Skeletal muscle satellite cell (primary cell): ENCODE results near the gene PIP4K2B. TPM values are rescaled to one million over a fixed set of nuclear protein-coding genes. Genes with fewer than 3 reads are reported as not detected.
A peak's percentile ranks its signal among the peaks of the same experiment; 100 is the strongest.

Experiments
- H3K27me3 ChIP-seq: 2 replicates; pipeline ENCODE4 v1.7.0; 2013; ENCODE audit warnings: low read length; ENCODE audit not compliant: control insufficient read depth, insufficient read depth
- H3K36me3 ChIP-seq: 2 replicates; pipeline ENCODE4 v1.7.0; 2013; ENCODE audit warnings: mild to moderate bottlenecking, control low read depth, low read length; ENCODE audit not compliant: insufficient read depth
- H3K4me1 ChIP-seq: 2 replicates; pipeline ENCODE4 v1.7.0; 2013; ENCODE audit warnings: low read length; ENCODE audit not compliant: control insufficient read depth, insufficient read depth
- H3K4me2 ChIP-seq: 2 replicates; pipeline ENCODE4 v1.7.0; 2013; ENCODE audit warnings: mild to moderate bottlenecking, low read length
- H3K4me3 ChIP-seq: 2 replicates; pipeline ENCODE4 v1.7.0; 2013; ENCODE audit warnings: low read length
- H3K9ac ChIP-seq: 2 replicates; pipeline ENCODE4 v1.7.0; 2013; ENCODE audit warnings: mild to moderate bottlenecking, low read depth, low read length, moderate library complexity
- H3K9me3 ChIP-seq: replicated peaks from 2 replicates; pipeline ENCODE4 v1.7.0; 2013; ENCODE audit warnings: mild to moderate bottlenecking, control low read depth, low read length
- total RNA-seq: library from RNA; depleted of rRNA; stranded (reverse); fragments of >200 nt; gene quantifications from 2 replicates; pipeline ENCODE4 v1.2.3, GENCODE V29; 2012; rRNA removed

The PIP4K2B gene
- 37.3 and 41.1 TPM in 2 replicates for total RNA-seq

DNA sequence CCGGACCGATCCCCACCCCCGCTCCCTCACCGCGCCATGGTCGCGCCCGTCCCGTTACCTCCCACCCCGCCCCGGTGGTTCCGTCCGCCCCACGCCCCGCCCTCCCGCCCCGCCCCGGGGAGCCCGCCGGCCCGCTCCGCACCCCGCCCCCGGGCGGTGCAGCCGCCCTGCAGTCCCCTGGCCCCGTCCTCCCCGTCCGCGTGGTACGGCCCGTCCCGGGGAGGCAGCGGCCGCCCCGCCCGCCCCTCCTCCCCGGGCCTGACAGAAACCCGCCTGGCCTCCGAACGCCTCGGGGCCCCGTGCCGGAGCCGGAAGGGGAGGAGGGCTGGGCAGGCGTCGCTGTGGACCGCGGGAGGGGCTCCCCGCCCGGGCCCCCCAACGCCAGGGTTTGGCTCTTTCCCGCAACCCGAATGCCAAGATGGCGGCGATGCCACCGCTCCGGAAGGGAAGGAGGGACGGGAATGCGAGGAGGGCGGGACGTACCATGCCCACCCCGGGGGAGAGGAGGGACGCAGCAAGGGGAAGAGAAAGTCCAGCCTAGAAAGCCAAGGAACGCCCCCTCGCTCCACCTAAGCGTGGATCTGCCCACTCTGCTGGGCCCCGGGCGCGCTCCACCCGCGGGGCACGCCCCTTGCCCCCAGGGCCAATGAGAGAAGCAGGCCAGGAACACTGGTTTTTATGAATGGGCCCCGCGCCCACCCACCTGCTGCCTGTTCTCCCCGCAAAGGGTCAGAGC lies at the start of gene PIP4K2B:
TSS of gene PIP4K2B (minus strand) at position 56 of the 736 bp plus-strand sequence. CDS start 132 bp downstream, outside the sequence.
- Histone ChIP-seq H3K4me1 (peaks cover 25% of the 10 kb centered on the region), H3K9ac (peak within 1 kb of the TSS; percentile 99), H3K36me3 (peaks cover 36% of the 10 kb centered on the region), H3K9me3 (no peaks in the 10 kb centered on the region), H3K4me2 (peak within 1 kb of the TSS; percentile 98), H3K4me3 (peak within 1 kb of the TSS; percentile 98), H3K27me3 (no peaks in the 10 kb centered on the region)

DNA sequence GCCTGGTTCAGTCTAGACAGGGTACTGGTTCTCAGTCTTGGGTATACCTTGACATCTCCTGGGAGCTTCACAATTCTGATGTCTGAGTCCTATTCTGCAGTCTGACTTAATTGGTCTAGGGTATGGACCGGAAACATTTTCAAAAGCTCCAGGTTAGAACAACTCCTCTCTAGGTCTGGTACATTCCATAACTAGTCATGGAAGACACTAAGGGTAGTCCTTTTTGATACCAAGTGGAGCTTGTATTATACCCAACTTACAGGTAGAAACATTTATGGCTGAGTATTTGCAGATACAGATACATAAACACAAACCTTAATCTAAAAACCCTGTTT lies 49.2 kb upstream of the PIP4K2B start:
- H3K9ac ChIP-seq, result no peak overlapping the region
- H3K4me1 ChIP-seq, result peaks cover 18% of the 10 kb centered on the region
- H3K9me3 ChIP-seq, result no peaks in the 10 kb centered on the region
- no peak overlapping the region for H3K4me3 ChIP-seq
- H3K36me3 ChIP-seq, result peaks cover 63% of the 10 kb centered on the region
- no peak overlapping the region for H3K4me2 ChIP-seq
- no peaks in the 10 kb centered on the region for H3K27me3 ChIP-seq

DNA sequence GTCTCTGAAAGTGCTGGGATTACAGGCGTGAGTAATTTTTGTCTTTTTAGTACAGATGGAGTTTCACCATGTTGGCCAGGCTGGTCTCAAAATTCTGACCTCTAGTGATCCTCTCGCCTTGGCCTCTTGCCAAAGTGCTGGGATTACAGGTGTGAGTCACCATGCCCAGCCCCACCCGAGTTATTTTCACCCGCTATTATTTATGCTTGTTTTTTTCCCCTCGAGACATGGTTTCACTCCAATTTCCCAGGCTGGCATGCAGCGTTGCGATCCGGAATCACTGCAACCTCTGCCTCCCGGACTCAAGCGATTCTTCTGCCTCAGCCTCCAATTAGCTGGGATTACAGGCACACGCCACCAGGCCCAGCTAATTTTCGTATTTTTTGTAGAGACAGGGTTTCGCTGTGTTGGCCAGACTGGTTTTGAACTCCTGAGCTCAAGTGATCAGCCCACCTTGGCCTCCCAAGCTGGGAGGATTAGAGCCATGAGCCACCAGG lies 45.0 kb upstream of the PIP4K2B start:
- no peak overlapping the region for H3K9ac ChIP-seq
- H3K4me1 ChIP-seq, result no peaks in the 10 kb centered on the region
- no peak overlapping the region for H3K4me2 ChIP-seq
- no peak overlapping the region for H3K4me3 ChIP-seq
- H3K27me3 ChIP-seq, result no peaks in the 10 kb centered on the region
- no peaks in the 10 kb centered on the region for H3K9me3 ChIP-seq
- H3K36me3 ChIP-seq, result peaks cover 23% of the 10 kb centered on the region

DNA sequence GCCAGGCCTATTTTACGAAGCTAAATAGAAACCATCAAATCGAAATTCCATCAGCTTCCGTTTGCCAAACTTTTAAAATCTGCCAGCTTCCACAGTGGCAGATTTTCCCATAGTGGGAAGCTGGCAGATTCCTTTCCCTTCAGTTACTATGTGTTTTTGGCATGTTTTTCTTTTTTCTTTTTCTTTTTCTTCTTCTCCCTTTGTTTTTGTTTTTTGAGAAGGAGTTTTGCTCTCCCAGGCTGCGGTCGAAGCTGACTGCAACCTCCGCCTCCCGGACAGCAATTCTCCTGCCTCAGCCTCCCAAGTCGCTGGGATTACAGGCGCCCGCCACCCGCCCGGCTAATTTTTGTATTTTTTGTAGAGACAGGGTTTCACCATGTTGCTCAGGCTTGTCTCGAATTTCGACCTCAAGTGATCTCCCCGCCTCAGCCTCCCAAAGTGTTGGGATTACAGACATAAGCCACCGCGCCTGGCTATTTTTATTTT lies 26.4 kb upstream of the PIP4K2B start:
- Histone ChIP-seq H3K4me1 (peaks cover 18% of the 10 kb centered on the region), H3K9me3 (no peaks in the 10 kb centered on the region), H3K4me3 (peak overlapping the region; percentile 93), H3K9ac (peak overlapping the region; percentile 95), H3K36me3 (peaks cover 4% of the 10 kb centered on the region), H3K4me2 (peak overlapping the region; percentile 92), H3K27me3 (no peaks in the 10 kb centered on the region)

DNA sequence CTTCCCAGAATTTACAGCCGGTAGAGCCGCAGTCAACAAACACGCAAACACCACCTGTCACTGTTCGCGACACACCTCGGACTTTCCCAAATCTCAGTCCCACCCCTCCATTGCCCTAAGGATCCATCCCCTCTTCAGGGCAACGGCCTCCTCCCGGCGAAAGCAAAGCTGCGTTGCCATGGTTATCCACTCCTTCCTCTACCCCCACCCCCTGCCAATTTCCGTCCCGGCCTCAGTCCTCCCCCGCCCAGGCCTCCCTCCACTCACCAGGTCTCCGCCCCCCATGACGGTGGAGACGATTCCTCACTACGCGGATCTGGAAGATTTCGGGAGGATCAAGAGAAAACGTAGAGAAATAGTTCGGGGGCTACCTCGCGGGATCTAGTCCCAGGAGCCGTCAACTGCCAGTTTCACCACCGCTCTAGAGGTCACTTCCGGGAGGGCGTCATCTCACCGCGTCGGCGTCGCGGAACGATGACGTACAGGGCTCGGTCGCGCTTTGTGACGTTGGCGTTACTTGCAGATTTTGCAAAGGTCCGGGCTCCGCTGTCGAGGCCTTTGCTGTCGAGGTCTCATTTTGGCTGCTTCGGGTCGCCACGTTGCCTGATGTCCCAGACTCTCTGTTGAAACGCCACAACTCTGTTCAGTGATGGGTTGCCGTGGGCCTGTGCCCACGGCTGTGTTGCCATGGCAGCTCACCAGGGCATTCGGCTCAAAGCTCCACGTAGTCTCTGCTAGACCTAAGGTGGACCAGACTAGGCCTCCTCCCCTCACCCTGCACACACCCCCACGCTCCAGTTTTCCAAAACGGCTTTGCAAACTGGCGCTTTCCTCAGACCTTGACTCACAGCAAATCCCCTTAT lies 25.8 kb upstream of the PIP4K2B start, which contains the start of gene CWC25:
TSS of gene CWC25 (minus strand) at position 423 of the 863 bp plus-strand sequence. CDS start at position 285, 138 bp downstream.
- H3K9me3 ChIP-seq, result no peaks in the 10 kb centered on the region
- H3K4me1 ChIP-seq, result peaks cover 18% of the 10 kb centered on the region
- peak within 1 kb of the TSS; percentile 93 for H3K4me3 ChIP-seq
- H3K9ac ChIP-seq, result peak within 1 kb of the TSS; percentile 95
- H3K36me3 ChIP-seq, result peaks cover 11% of the 10 kb centered on the region
- H3K4me2 ChIP-seq, result peak within 1 kb of the TSS; percentile 92
- no peaks in the 10 kb centered on the region for H3K27me3 ChIP-seq

DNA sequence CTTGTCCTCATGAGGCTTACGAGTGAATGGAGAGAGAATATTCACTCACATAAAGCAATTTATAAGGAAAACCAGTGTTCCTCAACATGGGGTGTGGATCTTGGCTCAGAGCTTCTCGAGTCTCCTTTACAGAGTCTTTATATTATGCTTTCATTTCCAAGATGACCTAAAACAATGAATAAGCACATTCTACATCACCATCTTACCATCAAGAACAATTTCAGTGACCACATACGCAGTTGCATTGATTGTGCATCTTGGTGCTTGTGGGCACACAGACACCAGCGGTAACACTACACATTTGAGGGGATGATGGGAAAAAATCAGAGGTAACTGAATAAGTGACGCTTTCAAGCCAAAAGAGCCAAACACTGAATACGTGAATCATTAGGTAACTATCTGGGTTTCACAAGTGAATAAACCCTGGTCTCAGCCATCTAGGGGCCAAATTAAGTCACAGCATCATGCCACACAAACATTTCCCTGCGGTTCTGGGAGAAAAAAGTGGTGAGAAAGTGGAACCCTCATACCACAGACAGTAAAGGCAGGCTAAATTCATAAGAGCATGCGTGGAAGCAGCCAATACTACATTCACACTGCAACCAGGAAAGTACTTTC lies 16.3 kb upstream of the PIP4K2B start:
- Histone ChIP-seq H3K27me3 (no peaks in the 10 kb centered on the region), H3K4me2 (no peak overlapping the region), H3K9me3 (no peaks in the 10 kb centered on the region), H3K4me3 (no peak overlapping the region), H3K4me1 (peaks cover 10% of the 10 kb centered on the region), H3K36me3 (peaks cover 39% of the 10 kb centered on the region), H3K9ac (no peak overlapping the region)

DNA sequence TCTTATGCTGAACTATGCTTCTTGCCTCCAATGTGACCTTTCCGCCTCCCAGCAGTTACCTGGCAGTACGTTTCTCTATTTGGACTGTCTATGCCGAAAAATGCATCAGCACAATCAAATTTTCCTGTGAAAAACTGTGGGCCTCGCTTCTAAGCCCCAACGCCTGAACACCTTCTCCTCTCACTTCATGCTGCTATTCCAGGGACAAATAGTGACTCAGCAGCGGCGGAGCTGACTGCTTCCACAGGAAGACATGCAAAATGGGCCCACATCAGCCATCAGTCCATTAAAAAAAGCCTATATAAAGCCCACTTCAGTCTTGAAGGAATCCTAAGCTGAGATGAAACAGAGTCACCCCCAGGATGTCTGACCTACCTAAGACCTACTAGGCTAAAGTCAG lies 10.5 kb upstream of the PIP4K2B start:
- H3K36me3 ChIP-seq, result peaks cover 45% of the 10 kb centered on the region
- no peaks in the 10 kb centered on the region for H3K9me3 ChIP-seq
- no peak overlapping the region for H3K4me2 ChIP-seq
- no peak overlapping the region for H3K4me3 ChIP-seq
- no peaks in the 10 kb centered on the region for H3K4me1 ChIP-seq
- no peak overlapping the region for H3K9ac ChIP-seq
- H3K27me3 ChIP-seq, result no peaks in the 10 kb centered on the region

DNA sequence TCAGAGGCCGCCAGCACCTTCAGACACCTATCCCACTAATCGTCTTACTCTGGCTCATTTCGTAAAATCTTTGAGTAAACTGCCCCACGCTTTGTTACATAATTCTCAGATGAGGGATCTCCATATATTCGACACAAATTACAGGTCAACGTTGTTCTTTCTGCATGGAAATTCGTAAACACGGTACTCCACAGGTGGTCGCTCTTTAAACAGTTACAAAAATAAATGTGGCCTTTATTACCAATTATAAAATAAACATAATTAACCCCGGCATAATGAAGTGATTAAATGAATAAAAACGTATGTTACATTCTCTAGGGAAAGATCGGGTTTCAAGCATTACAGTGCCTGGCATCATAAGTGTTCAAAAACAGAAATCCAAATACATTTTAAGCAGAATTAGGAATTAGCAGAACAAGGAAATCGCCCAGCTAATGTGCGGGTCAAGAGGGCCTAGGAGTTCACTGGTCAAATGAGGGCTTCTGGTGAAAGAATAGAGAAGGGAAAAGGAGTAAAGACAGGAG lies 943 bp upstream of the PIP4K2B start:
- no peaks in the 10 kb centered on the region for H3K9me3 ChIP-seq
- H3K36me3 ChIP-seq, result peaks cover 36% of the 10 kb centered on the region
- H3K9ac ChIP-seq, result peak overlapping the region; percentile 99
- peak overlapping the region; percentile 84 for H3K4me3 ChIP-seq
- H3K27me3 ChIP-seq, result no peaks in the 10 kb centered on the region
- peaks cover 25% of the 10 kb centered on the region for H3K4me1 ChIP-seq
- H3K4me2 ChIP-seq, result peak overlapping the region; percentile 80

DNA sequence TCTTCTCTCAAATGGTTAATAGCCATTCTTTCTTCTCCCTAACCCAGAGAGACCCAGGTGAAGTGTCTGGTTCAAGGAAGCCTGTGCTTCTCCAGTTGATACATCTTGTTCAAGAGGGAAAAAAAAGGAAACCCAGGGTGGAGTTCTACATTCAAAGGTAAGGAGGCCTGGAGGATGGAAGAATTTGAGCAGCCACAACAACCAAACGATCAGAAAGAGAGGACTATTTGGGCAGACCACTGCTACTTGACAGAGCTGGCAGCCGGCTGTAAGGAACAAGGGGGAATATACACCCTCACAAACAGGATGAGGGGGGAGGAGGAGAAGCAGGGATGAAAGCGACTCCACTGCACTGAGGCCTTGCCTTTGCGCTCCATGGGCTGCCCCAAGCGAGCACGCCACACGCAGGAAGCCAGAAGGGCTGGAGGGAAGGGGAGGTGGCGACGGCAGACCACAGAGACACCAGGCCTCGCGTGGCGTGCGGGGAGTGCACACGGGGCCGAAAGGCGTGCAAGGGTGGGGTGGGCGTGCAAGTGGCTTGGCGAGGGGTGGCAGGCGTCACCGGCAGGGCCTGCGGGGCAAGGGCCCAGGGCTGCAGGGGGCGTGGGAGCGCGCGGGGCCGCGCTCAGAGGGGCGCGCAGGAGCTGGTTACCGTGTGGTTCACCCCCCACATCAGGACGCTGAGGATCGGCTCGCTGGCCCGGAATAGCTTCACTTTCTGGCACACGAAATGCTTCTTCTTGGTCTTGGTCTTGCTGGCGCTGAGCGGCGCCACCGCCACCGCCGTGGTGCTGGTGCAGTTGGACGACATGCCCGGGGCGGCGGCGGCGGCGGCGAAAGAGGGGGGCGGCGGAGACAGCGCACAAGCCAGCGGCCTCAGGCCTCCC lies 499 bp downstream of the PIP4K2B start:
- Histone ChIP-seq H3K4me2 (peak overlapping the region; percentile 98), H3K9ac (peak overlapping the region; percentile 85), H3K9me3 (no peaks in the 10 kb centered on the region), H3K4me1 (peaks cover 25% of the 10 kb centered on the region), H3K27me3 (no peaks in the 10 kb centered on the region), H3K4me3 (peak overlapping the region; percentile 98), H3K36me3 (peaks cover 32% of the 10 kb centered on the region)

DNA sequence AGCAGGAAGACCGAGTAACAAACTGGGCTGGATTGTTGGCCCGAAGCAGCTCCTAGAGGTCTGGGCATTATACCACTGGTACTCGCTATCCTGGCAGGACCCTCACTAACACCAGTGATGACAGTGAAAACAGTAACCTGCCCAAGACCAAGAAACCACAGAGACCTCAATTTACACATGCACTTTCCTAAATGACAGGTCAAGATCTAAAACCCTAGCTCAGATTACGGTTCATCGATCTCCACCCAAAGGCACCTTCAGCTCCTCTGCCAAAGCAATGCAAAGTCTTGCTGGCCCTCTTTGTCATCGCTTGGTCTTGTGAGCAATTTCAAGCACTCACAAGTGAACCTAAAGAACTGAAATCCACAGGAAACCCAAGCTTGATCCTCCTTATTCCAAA lies 1.5 kb downstream of the PIP4K2B start:
- Histone ChIP-seq H3K9ac (peak overlapping the region; percentile 85), H3K9me3 (no peaks in the 10 kb centered on the region), H3K4me3 (peak overlapping the region; percentile 98), H3K36me3 (peaks cover 24% of the 10 kb centered on the region), H3K27me3 (no peaks in the 10 kb centered on the region), H3K4me1 (peaks cover 25% of the 10 kb centered on the region), H3K4me2 (peak overlapping the region; percentile 98)
